Measurements from ENCODE around the gene COA7. TPM values are rescaled to one million over a fixed set of nuclear protein-coding genes. Genes with fewer than 3 reads are reported as not detected.

COA7 gene
- total and polyA plus RNA-seq, 8 donors = 9.8 to 24.8 (median 13.2) TPM

- Histone ChIP-seq H3K4me3 (no peak overlapping the region), H3K4me1 (peaks cover 0 to under 1% of the 10 kb centered on the region in 2 donors), H3K27ac (no peak overlapping the region), H3K27me3 (no peaks in the 10 kb centered on the region), H3K9me3 (no peaks in the 10 kb centered on the region), H3K36me3 (no peaks in the 10 kb centered on the region)
- TF ChIP-seq, protein P1, sequence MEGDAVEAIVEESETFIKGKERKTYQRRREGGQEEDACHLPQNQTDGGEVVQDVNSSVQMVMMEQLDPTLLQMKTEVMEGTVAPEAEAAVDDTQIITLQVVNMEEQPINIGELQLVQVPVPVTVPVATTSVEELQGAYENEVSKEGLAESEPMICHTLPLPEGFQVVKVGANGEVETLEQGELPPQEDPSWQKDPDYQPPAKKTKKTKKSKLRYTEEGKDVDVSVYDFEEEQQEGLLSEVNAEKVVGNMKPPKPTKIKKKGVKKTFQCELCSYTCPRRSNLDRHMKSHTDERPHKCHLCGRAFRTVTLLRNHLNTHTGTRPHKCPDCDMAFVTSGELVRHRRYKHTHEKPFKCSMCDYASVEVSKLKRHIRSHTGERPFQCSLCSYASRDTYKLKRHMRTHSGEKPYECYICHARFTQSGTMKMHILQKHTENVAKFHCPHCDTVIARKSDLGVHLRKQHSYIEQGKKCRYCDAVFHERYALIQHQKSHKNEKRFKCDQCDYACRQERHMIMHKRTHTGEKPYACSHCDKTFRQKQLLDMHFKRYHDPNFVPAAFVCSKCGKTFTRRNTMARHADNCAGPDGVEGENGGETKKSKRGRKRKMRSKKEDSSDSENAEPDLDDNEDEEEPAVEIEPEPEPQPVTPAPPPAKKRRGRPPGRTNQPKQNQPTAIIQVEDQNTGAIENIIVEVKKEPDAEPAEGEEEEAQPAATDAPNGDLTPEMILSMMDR (IDR thresholded peaks at IDR 0.05) = no peak
- ATAC-seq = no peak
- no peak for DNase-seq
- intact Hi-C loops (cut with DNase I) = no loop called here
Measured at GRCh38 chr1:52713590-52713989, 15.4 kb upstream of the COA7 start.

GRCh38 chr1:52709016-52709415, 10.9 kb upstream of the COA7 start:
- no peaks in the 10 kb centered on the region for H3K36me3 ChIP-seq
- intact Hi-C loops (cut with DNase I) = no loop called here
- TF ChIP-seq, protein P1 (IDR thresholded peaks at IDR 0.05) = no peak
- no peak overlapping the region for H3K4me3 ChIP-seq
- no peaks in the 10 kb centered on the region for H3K27me3 ChIP-seq
- no peak overlapping the region for H3K27ac ChIP-seq
- H3K4me1 ChIP-seq = peaks cover 0 to 20% of the 10 kb centered on the region in 2 donors
- ATAC-seq (no peak), DNase-seq (no peak)
- H3K9me3 ChIP-seq = no peaks in the 10 kb centered on the region

DNA sequence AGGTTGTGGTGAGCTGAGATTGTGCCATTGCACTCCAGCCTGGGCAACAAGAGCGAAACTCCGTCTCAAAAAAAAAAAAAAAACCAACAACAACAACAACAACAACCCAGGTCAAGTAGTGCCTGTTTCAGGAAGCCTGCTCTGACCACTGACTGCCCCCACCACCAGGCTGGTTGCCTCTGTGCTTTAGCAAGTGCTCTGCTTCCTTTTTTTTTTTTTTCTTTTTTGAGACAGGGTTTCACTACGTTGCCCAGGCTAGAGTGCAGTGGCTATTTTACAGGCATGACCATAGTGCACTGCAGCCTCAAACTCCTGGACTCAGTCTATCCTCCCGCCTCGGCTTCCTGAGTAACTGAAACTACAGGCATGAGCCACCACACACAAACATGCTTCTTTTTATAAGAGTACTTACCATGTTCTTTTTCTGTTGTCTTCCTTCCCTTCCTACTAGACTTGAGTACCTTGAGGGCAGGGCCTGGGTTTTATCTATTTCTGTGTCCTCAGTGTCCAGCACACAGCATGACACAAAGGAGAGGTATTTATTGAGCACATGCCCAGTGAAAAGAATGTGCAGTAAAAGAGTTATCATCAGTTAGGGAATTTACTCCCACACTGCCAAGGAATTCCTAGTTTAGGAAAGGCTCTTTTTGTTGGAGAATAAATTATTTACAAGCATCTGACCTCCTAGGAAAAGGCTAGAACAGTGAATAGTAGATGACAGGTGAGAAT, 9.9 kb upstream of the COA7 start:
- Histone ChIP-seq H3K9me3 (no peaks in the 10 kb centered on the region), H3K4me3 (no peak overlapping the region), H3K36me3 (no peaks in the 10 kb centered on the region), H3K27ac (peak overlapping the region; percentile 40 to 72), H3K27me3 (no peaks in the 10 kb centered on the region), H3K4me1 (peaks cover 0 to 29% of the 10 kb centered on the region in 2 donors)
- DNase-seq (peak in 2 of 4 donors; percentile 70 to 76), ATAC-seq (peak; percentile 26)
- TF ChIP-seq, protein P1 (IDR thresholded peaks at IDR 0.05) = no peak
- intact Hi-C loops (cut with DNase I) = no loop called here

- Histone ChIP-seq H3K9me3 (no peaks in the 10 kb centered on the region), H3K27ac (peak overlapping the region; percentile 30 to 72), H3K27me3 (no peaks in the 10 kb centered on the region), H3K4me3 (no peak overlapping the region), H3K36me3 (no peaks in the 10 kb centered on the region), H3K4me1 (peaks cover 0 to 34% of the 10 kb centered on the region in 2 donors)
- DNase-seq (peak in 1 of 4 donors; percentile 46), ATAC-seq (peak; percentile 10)
- intact Hi-C loops (cut with DNase I) = no loop called here
- TF ChIP-seq, protein P1 (IDR thresholded peaks at IDR 0.05) = no peak
Measured at GRCh38 chr1:52706941-52707926, 9.1 kb upstream of the COA7 start.
